Astrocyte (in vitro differentiated cells and primary cell): ENCODE results near the gene YIPF5. TPM values are rescaled to one million over a fixed set of nuclear protein-coding genes. Genes with fewer than 3 reads are reported as not detected.
A peak's percentile ranks its signal among the peaks of the same experiment; 100 is the strongest.

ENCODE experiments used
- DNase-seq: peaks from one replicate; pipeline ENCODE4 v3.0.0-alpha.2; 2010; ENCODE audit warnings: low read depth
- FAIRE-seq: peaks from 2 replicates; lab custom pipeline; 2011; peaks lifted over from hg19 to GRCh38; lab: Jason Lieb, UNC
- H2AFZ ChIP-seq: 2 replicates; pipeline ENCODE4 v1.6.0; 2012; ENCODE audit warnings: low read depth, low read length, inconsistent platforms
- H3K27ac ChIP-seq: 2 replicates; pipeline ENCODE4 v1.5.1; 2011; ENCODE audit warnings: low read depth, low read length, inconsistent platforms
- H3K27me3 ChIP-seq: 2 replicates; pipeline ENCODE4 v1.6.0; 2011; ENCODE audit warnings: low read length, inconsistent platforms; ENCODE audit not compliant: insufficient read depth
- H3K36me3 ChIP-seq: 2 replicates; pipeline ENCODE4 v1.5.1; 2011; ENCODE audit warnings: low read length, inconsistent platforms; ENCODE audit not compliant: insufficient read depth
- H3K4me1 ChIP-seq: 2 replicates; pipeline ENCODE4 v1.5.1; 2011; ENCODE audit warnings: low read length, inconsistent platforms; ENCODE audit not compliant: insufficient read depth
- H3K4me2 ChIP-seq: 2 replicates; pipeline ENCODE4 v1.6.0; 2012; ENCODE audit warnings: low read length, inconsistent platforms
- H3K4me3 ChIP-seq: 2 replicates; pipeline ENCODE4 v1.5.1; 2011; ENCODE audit warnings: low read depth, mild to moderate bottlenecking, low read length, inconsistent platforms; ENCODE audit not compliant: insufficient read depth
- H3K79me2 ChIP-seq: 2 replicates; pipeline ENCODE4 v1.6.0; 2012; ENCODE audit warnings: mild to moderate bottlenecking, low read length, inconsistent platforms; ENCODE audit not compliant: insufficient read depth
- H3K9ac ChIP-seq: 2 replicates; pipeline ENCODE4 v1.6.0; 2012; ENCODE audit warnings: mild to moderate bottlenecking, low read length, inconsistent platforms
- H3K9me3 ChIP-seq: 2 replicates; pipeline ENCODE4 v1.5.1; 2012; ENCODE audit warnings: low read depth, mild to moderate bottlenecking, low read length, inconsistent platforms; ENCODE audit not compliant: insufficient read depth
- H4K20me1 ChIP-seq: 2 replicates; pipeline ENCODE4 v1.6.0; 2012; ENCODE audit warnings: low read length, inconsistent platforms; ENCODE audit not compliant: insufficient read depth
- H3K27ac Mint-ChIP-seq: one replicate; pipeline ENCODE4 v1.8.0; 2021; ENCODE audit warnings: mild to moderate bottlenecking, mixed read lengths; ENCODE audit not compliant: unreplicated experiment
- H3K27me3 Mint-ChIP-seq: one replicate; pipeline ENCODE4 v1.8.0; 2021; ENCODE audit warnings: low read depth, mixed read lengths; ENCODE audit not compliant: unreplicated experiment
- H3K36me3 Mint-ChIP-seq: one replicate; pipeline ENCODE4 v1.8.0; 2021; ENCODE audit warnings: low read depth, mixed read lengths; ENCODE audit not compliant: unreplicated experiment
- H3K4me1 Mint-ChIP-seq: one replicate; pipeline ENCODE4 v1.8.0; 2021; ENCODE audit warnings: low read depth, mixed read lengths; ENCODE audit not compliant: unreplicated experiment
- H3K4me3 Mint-ChIP-seq: one replicate; pipeline ENCODE4 v1.8.0; 2021; ENCODE audit warnings: mild to moderate bottlenecking, moderate library complexity, mixed read lengths; ENCODE audit not compliant: unreplicated experiment
- H3K9me3 Mint-ChIP-seq: one replicate; pipeline ENCODE4 v1.8.0; 2021; ENCODE audit warnings: mild to moderate bottlenecking, mixed read lengths; ENCODE audit not compliant: unreplicated experiment
- EZH2 ChIP-seq: IDR thresholded peaks from 2 replicates; pipeline ENCODE4 v1.6.1; 2012; ENCODE audit warnings: mild to moderate bottlenecking, low read length, inconsistent platforms; ENCODE audit not compliant: insufficient read depth
- total RNA-seq: library from RNA; stranded (reverse); gene quantifications from 2 replicates; pipeline ENCODE4 v1.2.1, GENCODE V29; 2021
- TF ChIP-seq, protein P1 (sequence below): IDR thresholded peaks from 2 replicates; pipeline ENCODE4 v1.5.1; 2011; ENCODE audit warnings: low read depth, mild to moderate bottlenecking, inconsistent platforms, low read length, moderate library complexity; ENCODE audit not compliant: insufficient read depth

The YIPF5 gene
- total RNA-seq, 1 donor from 2014 or later, result 132 TPM

GRCh38 chr5:144126707-144127106 is 43.8 kb downstream of the YIPF5 start:
- H3K36me3 Mint-ChIP-seq, result no peaks in the 10 kb centered on the region

GRCh38 chr5:144125163-144125726 is 45.2 kb downstream of the YIPF5 start:
- H4K20me1 ChIP-seq, result no peaks in the 10 kb centered on the region
- H2AFZ ChIP-seq, result peak overlapping the region; percentile 60
- no peak for TF ChIP-seq EZH2
- TF ChIP-seq, protein P1, sequence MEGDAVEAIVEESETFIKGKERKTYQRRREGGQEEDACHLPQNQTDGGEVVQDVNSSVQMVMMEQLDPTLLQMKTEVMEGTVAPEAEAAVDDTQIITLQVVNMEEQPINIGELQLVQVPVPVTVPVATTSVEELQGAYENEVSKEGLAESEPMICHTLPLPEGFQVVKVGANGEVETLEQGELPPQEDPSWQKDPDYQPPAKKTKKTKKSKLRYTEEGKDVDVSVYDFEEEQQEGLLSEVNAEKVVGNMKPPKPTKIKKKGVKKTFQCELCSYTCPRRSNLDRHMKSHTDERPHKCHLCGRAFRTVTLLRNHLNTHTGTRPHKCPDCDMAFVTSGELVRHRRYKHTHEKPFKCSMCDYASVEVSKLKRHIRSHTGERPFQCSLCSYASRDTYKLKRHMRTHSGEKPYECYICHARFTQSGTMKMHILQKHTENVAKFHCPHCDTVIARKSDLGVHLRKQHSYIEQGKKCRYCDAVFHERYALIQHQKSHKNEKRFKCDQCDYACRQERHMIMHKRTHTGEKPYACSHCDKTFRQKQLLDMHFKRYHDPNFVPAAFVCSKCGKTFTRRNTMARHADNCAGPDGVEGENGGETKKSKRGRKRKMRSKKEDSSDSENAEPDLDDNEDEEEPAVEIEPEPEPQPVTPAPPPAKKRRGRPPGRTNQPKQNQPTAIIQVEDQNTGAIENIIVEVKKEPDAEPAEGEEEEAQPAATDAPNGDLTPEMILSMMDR, result no peak
- DNase-seq (peak; percentile 66), FAIRE-seq (peak; percentile 69)
- H3K4me3 ChIP-seq, result no peak overlapping the region
- no peaks in the 10 kb centered on the region for H3K27me3 ChIP-seq
- H3K27ac Mint-ChIP-seq, result no peak overlapping the region
- H3K36me3 ChIP-seq, result no peaks in the 10 kb centered on the region
- no peak overlapping the region for H3K9ac ChIP-seq
- H3K27me3 Mint-ChIP-seq, result no peaks in the 10 kb centered on the region
- no peaks in the 10 kb centered on the region for H3K36me3 Mint-ChIP-seq
- H3K4me2 ChIP-seq, result no peak overlapping the region
- H3K79me2 ChIP-seq, result no peaks in the 10 kb centered on the region
- peaks cover 5% of the 10 kb centered on the region for H3K4me1 ChIP-seq
- peaks cover under 1% of the 10 kb centered on the region for H3K9me3 Mint-ChIP-seq
- no peaks in the 10 kb centered on the region for H3K9me3 ChIP-seq
- H3K4me3 Mint-ChIP-seq, result no peak overlapping the region
- peaks cover 7% of the 10 kb centered on the region for H3K4me1 Mint-ChIP-seq
- H3K27ac ChIP-seq, result no peak overlapping the region

More at GRCh38 chr5:144126707-144127106, 43.8 kb downstream of the YIPF5 start:
- H3K4me3 ChIP-seq, result no peak overlapping the region
- no peak for TF ChIP-seq EZH2
- TF ChIP-seq, protein P1, result no peak
- H3K27me3 ChIP-seq, result no peaks in the 10 kb centered on the region
- H3K79me2 ChIP-seq, result no peaks in the 10 kb centered on the region
- H2AFZ ChIP-seq, result no peak overlapping the region
- H3K9me3 ChIP-seq, result no peaks in the 10 kb centered on the region
- peaks cover 7% of the 10 kb centered on the region for H3K4me1 Mint-ChIP-seq
- H3K27me3 Mint-ChIP-seq, result no peaks in the 10 kb centered on the region
- DNase-seq (no peak), FAIRE-seq (no peak)
- H4K20me1 ChIP-seq, result no peaks in the 10 kb centered on the region
- H3K27ac ChIP-seq, result no peak overlapping the region
- no peak overlapping the region for H3K4me2 ChIP-seq
- no peak overlapping the region for H3K4me3 Mint-ChIP-seq
- no peak overlapping the region for H3K27ac Mint-ChIP-seq
- H3K4me1 ChIP-seq, result peaks cover 5% of the 10 kb centered on the region
- H3K9me3 Mint-ChIP-seq, result no peaks in the 10 kb centered on the region
- H3K9ac ChIP-seq, result no peak overlapping the region
- no peaks in the 10 kb centered on the region for H3K36me3 ChIP-seq

DNA sequence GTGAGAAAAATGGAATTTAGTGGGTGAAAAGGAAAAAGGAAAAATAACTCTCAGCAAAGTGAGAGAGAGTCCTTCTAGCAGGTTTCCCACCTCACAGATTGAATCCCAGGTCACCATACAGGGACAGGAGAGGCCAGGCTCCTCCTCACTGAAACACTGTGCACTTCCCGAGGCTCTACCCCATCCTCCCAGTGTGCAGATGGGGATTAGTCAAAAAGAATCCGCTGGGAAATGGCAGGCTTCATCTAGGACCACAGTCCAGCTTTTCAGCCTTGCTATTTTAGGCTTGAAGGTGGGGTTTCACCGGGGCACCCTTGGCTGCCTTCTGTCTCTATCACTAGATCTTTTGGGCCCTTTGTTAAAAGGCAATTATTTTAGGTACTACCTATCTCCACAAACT is 47.8 kb downstream of the YIPF5 start:
- TF ChIP-seq, protein P1, result no peak
- no peak for TF ChIP-seq EZH2
- Histone ChIP-seq H3K4me1 (peaks cover 5% of the 10 kb centered on the region), H3K9ac (no peak overlapping the region), H3K27me3 (no peaks in the 10 kb centered on the region), H3K9me3 (no peaks in the 10 kb centered on the region), H3K27ac (no peak overlapping the region), H3K4me2 (no peak overlapping the region), H3K79me2 (no peaks in the 10 kb centered on the region), H3K36me3 (no peaks in the 10 kb centered on the region), H3K4me3 (no peak overlapping the region), H2AFZ (no peak overlapping the region), H4K20me1 (no peaks in the 10 kb centered on the region)
- DNase-seq (no peak), FAIRE-seq (no peak)
- Mint-ChIP-seq H3K27ac (no peak overlapping the region), H3K27me3 (no peaks in the 10 kb centered on the region), H3K36me3 (no peaks in the 10 kb centered on the region), H3K9me3 (peaks cover 5% of the 10 kb centered on the region), H3K4me1 (peaks cover 7% of the 10 kb centered on the region), H3K4me3 (no peak overlapping the region)
